ENCODE results near the gene FBLN2. TPM values are rescaled to one million over a fixed set of nuclear protein-coding genes. Genes with fewer than 3 reads are reported as not detected.

The FBLN2 gene
- total RNA-seq, 4 donors from 2014 or later = 130 to 244 (median 136) TPM

DNA sequence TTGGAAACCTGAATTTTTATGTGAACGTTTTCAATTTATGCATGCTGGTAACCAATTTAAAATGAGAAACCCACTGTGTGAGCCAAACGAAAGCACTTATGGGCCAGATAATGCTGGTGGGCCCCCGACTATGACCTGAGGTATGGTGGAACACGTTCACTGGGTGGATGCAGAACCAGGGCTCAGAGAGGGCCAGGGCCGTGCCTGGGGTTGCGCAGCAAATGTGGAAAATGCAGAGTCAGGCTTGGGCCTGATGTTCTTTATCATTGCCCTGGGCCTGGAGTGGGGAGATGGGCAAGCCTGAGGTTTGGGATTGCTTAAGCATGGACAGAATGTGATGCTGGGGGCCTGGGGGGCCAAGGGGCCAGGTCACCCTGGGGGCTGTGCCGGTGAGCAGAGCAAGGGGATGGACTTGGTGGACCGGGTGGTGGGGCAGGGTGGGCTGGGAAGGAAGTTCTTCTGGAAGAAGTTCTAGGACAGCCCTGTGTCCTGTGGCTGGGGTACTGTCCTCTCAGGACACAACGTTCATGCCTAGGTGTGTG, 17.9 kb downstream of the FBLN2 start:
- peaks cover 7 to 55% (median 29%) of the 10 kb centered on the region in 4 donors for H3K4me1 ChIP-seq
- no peak overlapping the region for H3K27ac ChIP-seq (replicated peaks in 1 of 4)
- WGBS = 69% methylated on average over 6 of the region's 9 CpGs
- H3K4me3 ChIP-seq = no peak overlapping the region
- TF ChIP-seq POLR2AphosphoS5 (IDR thresholded peaks at IDR 0.05) (no peak), EP300 (IDR thresholded peaks at IDR 0.05) (no peak), POLR2A (IDR thresholded peaks at IDR 0.05; ENCODE audit: low read depth) (no peak)
- TF ChIP-seq, protein P1, sequence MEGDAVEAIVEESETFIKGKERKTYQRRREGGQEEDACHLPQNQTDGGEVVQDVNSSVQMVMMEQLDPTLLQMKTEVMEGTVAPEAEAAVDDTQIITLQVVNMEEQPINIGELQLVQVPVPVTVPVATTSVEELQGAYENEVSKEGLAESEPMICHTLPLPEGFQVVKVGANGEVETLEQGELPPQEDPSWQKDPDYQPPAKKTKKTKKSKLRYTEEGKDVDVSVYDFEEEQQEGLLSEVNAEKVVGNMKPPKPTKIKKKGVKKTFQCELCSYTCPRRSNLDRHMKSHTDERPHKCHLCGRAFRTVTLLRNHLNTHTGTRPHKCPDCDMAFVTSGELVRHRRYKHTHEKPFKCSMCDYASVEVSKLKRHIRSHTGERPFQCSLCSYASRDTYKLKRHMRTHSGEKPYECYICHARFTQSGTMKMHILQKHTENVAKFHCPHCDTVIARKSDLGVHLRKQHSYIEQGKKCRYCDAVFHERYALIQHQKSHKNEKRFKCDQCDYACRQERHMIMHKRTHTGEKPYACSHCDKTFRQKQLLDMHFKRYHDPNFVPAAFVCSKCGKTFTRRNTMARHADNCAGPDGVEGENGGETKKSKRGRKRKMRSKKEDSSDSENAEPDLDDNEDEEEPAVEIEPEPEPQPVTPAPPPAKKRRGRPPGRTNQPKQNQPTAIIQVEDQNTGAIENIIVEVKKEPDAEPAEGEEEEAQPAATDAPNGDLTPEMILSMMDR (IDR thresholded peaks at IDR 0.05) = no peak
- intact Hi-C loops (cut with DNase I) = no loop called here
- no peaks in the 10 kb centered on the region for H3K9me3 ChIP-seq
- H3K27me3 ChIP-seq = peaks cover 0 to 15% (median 0%) of the 10 kb centered on the region in 4 donors
- DNase-seq (ENCODE audit: extremely low spot score) = no peak
- peaks cover 0 to 7% (median 4%) of the 10 kb centered on the region in 4 donors for H3K36me3 ChIP-seq

DNA sequence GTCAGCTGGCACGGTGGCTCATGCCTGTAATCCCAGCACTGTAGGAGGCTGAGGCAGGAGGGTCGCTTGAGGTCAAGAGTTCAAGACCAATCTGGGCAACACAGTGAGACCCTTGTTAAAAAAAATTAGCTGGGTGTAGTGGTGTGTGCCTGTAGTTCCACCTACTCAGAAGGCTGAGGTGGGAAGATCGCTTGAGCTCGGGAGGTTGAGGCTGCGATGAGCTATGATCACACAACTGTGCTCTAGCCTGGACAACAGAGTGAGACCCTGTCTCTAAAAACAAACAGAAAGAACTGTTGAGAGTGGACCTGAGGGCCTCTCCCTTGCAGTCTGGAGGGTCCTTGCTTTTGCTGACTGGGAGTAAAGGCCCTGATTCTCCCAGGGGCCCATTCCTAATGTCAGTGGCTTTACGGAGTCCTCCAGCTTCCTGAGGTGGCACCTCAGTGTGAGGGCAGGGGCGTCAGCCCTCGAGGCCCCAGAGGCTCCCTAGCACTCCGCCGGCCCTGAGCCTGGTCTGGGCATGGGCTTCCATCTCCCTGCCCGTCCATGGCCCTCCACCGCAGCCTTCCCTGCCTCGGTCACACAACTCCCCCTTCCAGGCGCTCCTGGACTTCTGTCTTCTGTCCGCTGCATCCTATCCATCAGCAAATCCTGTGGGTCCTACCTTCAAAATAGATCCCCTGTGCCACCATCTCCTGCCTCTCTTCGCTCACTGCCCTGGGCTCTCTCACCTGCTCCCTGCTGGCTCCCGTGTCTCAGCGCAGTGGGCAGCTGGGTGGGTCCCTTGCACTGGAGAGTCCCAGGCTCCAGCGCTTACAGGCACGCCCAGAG, 19.0 kb downstream of the FBLN2 start:
- H3K4me3 ChIP-seq = no peak overlapping the region
- H3K27me3 ChIP-seq = peaks cover 0 to 15% (median 0%) of the 10 kb centered on the region in 4 donors
- H3K36me3 ChIP-seq = peaks cover 0 to 9% (median 4%) of the 10 kb centered on the region in 4 donors
- no peak for DNase-seq (ENCODE audit: extremely low spot score)
- intact Hi-C loops (cut with DNase I) = no loop called here
- TF ChIP-seq POLR2A (IDR thresholded peaks at IDR 0.05; ENCODE audit: low read depth) (no peak), POLR2AphosphoS5 (IDR thresholded peaks at IDR 0.05) (no peak), EP300 (IDR thresholded peaks at IDR 0.05) (no peak)
- TF ChIP-seq, protein P1 (IDR thresholded peaks at IDR 0.05) = no peak
- H3K4me1 ChIP-seq = peaks cover 0 to 57% (median 28%) of the 10 kb centered on the region in 4 donors
- no peak overlapping the region for H3K27ac ChIP-seq (replicated peaks in 1 of 4)
- WGBS = 93% methylated on average over 13 of the region's 20 CpGs
- no peaks in the 10 kb centered on the region for H3K9me3 ChIP-seq

DNA sequence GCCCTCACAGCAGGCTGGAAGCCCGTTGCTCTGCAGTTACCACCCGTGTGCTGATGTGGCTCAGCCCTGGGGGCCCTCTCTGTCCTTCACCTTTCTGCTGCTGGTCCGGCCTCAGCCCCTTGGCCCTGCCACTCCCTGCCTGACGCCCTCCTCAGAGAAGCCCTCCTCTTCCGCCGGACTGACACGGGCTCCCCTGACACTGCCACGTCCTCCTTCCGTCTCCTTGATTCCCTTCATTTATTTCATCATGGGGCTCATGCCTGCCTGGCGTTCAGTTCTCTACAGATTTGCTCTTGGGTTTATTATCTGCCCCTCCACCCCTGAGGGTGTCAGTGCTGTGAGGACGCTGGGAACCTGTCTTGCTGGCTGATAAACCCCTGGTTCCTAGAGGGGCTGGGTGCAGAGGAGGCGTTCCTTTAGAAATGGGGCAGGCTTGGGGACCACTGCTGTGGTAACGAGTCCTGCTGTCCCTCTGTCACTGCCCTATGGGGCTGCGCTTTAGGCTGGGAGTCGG, 19.6 kb downstream of the FBLN2 start:
- WGBS = 85% methylated on average over 15 of the region's 15 CpGs
- no peak overlapping the region for H3K4me3 ChIP-seq
- peaks cover 0 to 50% (median 25%) of the 10 kb centered on the region in 4 donors for H3K4me1 ChIP-seq
- peaks cover 0 to 9% (median 4%) of the 10 kb centered on the region in 4 donors for H3K36me3 ChIP-seq
- no peak for DNase-seq (ENCODE audit: extremely low spot score)
- peaks cover 0 to 15% (median 0%) of the 10 kb centered on the region in 4 donors for H3K27me3 ChIP-seq
- TF ChIP-seq EP300 (IDR thresholded peaks at IDR 0.05) = no peak
- TF ChIP-seq POLR2AphosphoS5 (IDR thresholded peaks at IDR 0.05) = no peak
- TF ChIP-seq, protein P1 (IDR thresholded peaks at IDR 0.05) = no peak
- no peak for TF ChIP-seq POLR2A (IDR thresholded peaks at IDR 0.05; ENCODE audit: low read depth)
- intact Hi-C loops (cut with DNase I) = no loop called here
- no peak overlapping the region for H3K27ac ChIP-seq (replicated peaks in 1 of 4)
- no peaks in the 10 kb centered on the region for H3K9me3 ChIP-seq

DNA sequence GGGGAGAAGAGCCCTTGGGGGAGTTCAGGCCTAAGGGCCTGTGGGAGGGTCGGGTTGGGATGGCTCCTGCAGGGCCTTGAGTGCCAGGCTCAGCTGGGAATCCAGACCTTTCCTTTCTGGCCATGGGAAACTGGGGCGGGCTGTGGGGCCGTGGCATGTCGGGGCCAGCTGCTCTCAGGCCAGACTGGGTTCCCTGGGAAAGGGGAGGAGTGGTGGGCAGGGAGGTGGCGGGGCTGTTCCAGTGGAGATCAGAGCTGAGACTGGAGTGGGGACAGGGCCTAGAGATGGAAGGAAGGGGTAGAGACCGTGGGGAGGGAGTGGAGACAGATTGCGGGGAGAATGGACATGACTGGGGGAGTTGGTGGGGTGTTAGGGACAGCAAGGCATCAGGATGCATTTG, 20.3 kb downstream of the FBLN2 start:
- WGBS = 83% methylated on average over 7 of the region's 7 CpGs
- no peak for DNase-seq (ENCODE audit: extremely low spot score)
- TF ChIP-seq EP300 (IDR thresholded peaks at IDR 0.05) (no peak), POLR2A (IDR thresholded peaks at IDR 0.05; ENCODE audit: low read depth) (no peak), POLR2AphosphoS5 (IDR thresholded peaks at IDR 0.05) (no peak)
- TF ChIP-seq, protein P1 (IDR thresholded peaks at IDR 0.05) = no peak
- no peak overlapping the region for H3K27ac ChIP-seq (replicated peaks in 1 of 4)
- peaks cover 0 to 49% (median 25%) of the 10 kb centered on the region in 4 donors for H3K4me1 ChIP-seq
- no peaks in the 10 kb centered on the region for H3K9me3 ChIP-seq
- intact Hi-C loops (cut with DNase I) = no loop called here
- H3K27me3 ChIP-seq = peaks cover 0 to 15% (median 0%) of the 10 kb centered on the region in 4 donors
- no peak overlapping the region for H3K4me3 ChIP-seq
- H3K36me3 ChIP-seq = peaks cover 0 to 9% (median 4%) of the 10 kb centered on the region in 4 donors

Measured in esophagus muscularis mucosa (tissue), 4 donors.